Esophagus (tissue), 2 donors: ENCODE results near the gene ROBO3. TPM values are rescaled to one million over a fixed set of nuclear protein-coding genes. Genes with fewer than 3 reads are reported as not detected.

Experiments
- H3K27ac ChIP-seq, 2 donors: one replicate each; pipeline ENCODE4 v1.5.1; 2013; ENCODE audit warnings: low read depth in 2 of 2, mild to moderate bottlenecking in 2 of 2, inconsistent platforms in 1 of 2, low read length in 1 of 2, moderate library complexity in 1 of 2
- H3K27me3 ChIP-seq, 2 donors: one replicate each; pipeline ENCODE4 v1.6.1; 2013; ENCODE audit warnings: low read length in 2 of 2, control low read depth in 1 of 2, mild to moderate bottlenecking in 1 of 2; ENCODE audit not compliant: insufficient read depth in 2 of 2, control insufficient read depth in 1 of 2
- H3K36me3 ChIP-seq, 2 donors: one replicate each; pipeline ENCODE4 v1.6.1; 2013; ENCODE audit warnings: low read length in 1 of 2; ENCODE audit not compliant: control insufficient read depth in 2 of 2, insufficient read depth in 2 of 2
- H3K4me1 ChIP-seq, 2 donors: one replicate each; pipeline ENCODE4 v1.6.1; 2013; ENCODE audit warnings: low read length in 1 of 2; ENCODE audit not compliant: control insufficient read depth in 2 of 2, insufficient read depth in 2 of 2
- H3K4me3 ChIP-seq, 2 donors: one replicate each; pipeline ENCODE4 v1.5.1; 2013; ENCODE audit warnings: low read length in 2 of 2, mild to moderate bottlenecking in 2 of 2, low read depth in 1 of 2, moderate library complexity in 1 of 2
- H3K9me3 ChIP-seq, 2 donors: one replicate each; pipeline ENCODE4 v1.6.1; 2013; ENCODE audit warnings: mild to moderate bottlenecking in 2 of 2, low read depth in 1 of 2, low read length in 1 of 2, moderate library complexity in 1 of 2; ENCODE audit not compliant: control insufficient read depth in 2 of 2, insufficient read depth in 1 of 2
- WGBS, 2 donors: extraction: QIAGEN DNeasy Blood & Tissue Kit; methylation state at CpG; one replicate each; pipeline ENCODE4 v1.1.7; 2013; 5-methylcytosine and 5-hydroxymethylcytosine counted together
- polyA plus RNA-seq, 2 donors: library from polyadenylated mRNA; stranded (reverse); fragments of 200-250 nt; gene quantifications; one replicate each; pipeline ENCODE4 v1.2.3, GENCODE V29; 2013
- donor health status: healthy with polysubstance abuse.
- donor health status: Bipolar disorder and iron deficiency.

Gene ROBO3
- polyA plus RNA-seq, 2 donors, result 8.6 to 20.6 TPM

DNA sequence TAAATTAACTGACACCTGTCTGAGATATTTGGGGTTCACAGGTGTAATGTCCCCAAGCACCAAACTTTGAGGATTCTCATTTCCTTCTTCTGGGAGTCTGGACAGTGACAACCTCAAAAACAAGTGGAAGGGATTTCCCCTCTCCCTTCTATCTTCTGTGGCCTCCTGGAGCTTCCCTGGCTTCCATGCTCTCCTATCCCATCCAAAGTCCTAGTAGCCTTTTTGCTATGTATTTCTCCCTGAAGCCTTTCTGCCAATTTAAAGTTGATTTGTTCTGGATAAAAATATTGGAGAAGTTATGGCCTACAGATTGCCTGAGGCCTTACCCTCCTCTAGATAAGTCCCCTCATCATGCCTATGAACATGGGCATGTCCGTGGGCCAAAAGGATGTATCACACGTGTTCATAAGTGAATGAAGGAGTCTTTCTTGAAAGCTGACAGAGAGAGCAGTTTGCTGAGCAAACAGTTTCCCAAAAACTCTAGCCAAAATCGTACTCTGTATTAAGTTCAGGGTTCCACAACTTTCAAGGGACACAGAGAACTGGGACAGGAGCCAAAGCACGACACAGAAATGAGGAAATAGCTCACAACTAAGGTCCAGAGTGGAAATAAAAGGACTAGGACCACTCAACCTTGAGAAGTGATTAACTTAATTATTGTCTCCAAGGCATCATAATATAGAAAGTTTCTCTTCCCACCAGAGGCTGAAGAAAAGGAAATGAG, 63.9 kb downstream of the ROBO3 start:
- Histone ChIP-seq H3K4me3 (no peak overlapping the region), H3K27ac (no peak overlapping the region), H3K27me3 (no peaks in the 10 kb centered on the region), H3K4me1 (no peaks in the 10 kb centered on the region), H3K36me3 (no peaks in the 10 kb centered on the region), H3K9me3 (no peaks in the 10 kb centered on the region)
- WGBS, 2 donors, result 39 to 48% methylated on average over 4 of the region's 4 CpGs

DNA sequence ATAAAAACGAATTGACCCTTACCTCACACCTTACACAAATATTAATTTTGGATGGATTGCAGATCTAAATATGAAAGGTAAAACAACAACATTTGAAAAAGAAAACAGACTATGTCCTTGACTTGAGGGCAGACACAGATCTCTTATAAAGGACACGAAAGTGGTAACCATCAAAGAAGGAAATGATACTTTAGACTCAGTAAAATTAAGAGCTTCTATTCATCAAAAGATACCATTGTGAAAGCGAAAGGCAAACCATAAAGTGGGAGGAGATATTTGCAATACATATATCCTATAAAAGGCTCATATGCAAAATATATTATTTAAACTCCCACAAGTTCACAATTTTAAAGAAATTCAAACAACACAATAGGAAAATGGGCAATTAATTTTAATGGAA, 65.6 kb downstream of the ROBO3 start:
- Histone ChIP-seq H3K27ac (no peak overlapping the region), H3K4me3 (no peak overlapping the region), H3K36me3 (no peaks in the 10 kb centered on the region), H3K27me3 (no peaks in the 10 kb centered on the region), H3K9me3 (no peaks in the 10 kb centered on the region), H3K4me1 (no peaks in the 10 kb centered on the region)
- WGBS, 2 donors, result 66 to 67% methylated on average over 3 of the region's 3 CpGs

Other genes starting within 250 kb of the ROBO3 start
- gene TBRG1, start 242.6 kb upstream of the ROBO3 start, polyA plus RNA-seq, result 10 to 100 TPM; 16.5 to 16.9 TPM
- 10 to 100 TPM in 1 of 2 donors, 1 to 10 TPM in 1; 9.0 to 11.6 TPM for gene SIAE, start 191.7 kb upstream of the ROBO3 start, polyA plus RNA-seq
- gene SPA17, start 191.5 kb upstream of the ROBO3 start, polyA plus RNA-seq, result 1 to 10 TPM; 7.1 to 7.8 TPM
- gene NRGN, start 125.5 kb upstream of the ROBO3 start, polyA plus RNA-seq, result 1 to 10 TPM; 1.6 to 3.1 TPM
- gene VSIG2, start 113.2 kb upstream of the ROBO3 start, polyA plus RNA-seq, result 10 to 100 TPM in 1 of 2 donors, 1 to 10 TPM in 1; 9.7 to 51.4 TPM
- 10 to 100 TPM; 16.8 to 34.1 TPM for gene ESAM, start 103.1 kb upstream of the ROBO3 start, polyA plus RNA-seq
- gene MSANTD2, start 65.0 kb upstream of the ROBO3 start, polyA plus RNA-seq, result 1 to 10 TPM; 3.8 to 9.3 TPM
- 1 to 10 TPM; 3.2 TPM for gene ROBO4, start 32.4 kb downstream of the ROBO3 start, polyA plus RNA-seq
- not detected for gene HEPN1, start 53.8 kb downstream of the ROBO3 start, polyA plus RNA-seq
- gene HEPACAM, start 70.6 kb downstream of the ROBO3 start, polyA plus RNA-seq, result under 1 TPM; 0.02 TPM
- under 1 TPM; 0.69 to 0.87 TPM for gene CCDC15, start 88.8 kb downstream of the ROBO3 start, polyA plus RNA-seq
- 10 to 100 TPM; 21.7 to 27.0 TPM for gene SLC37A2, start 197.9 kb downstream of the ROBO3 start, polyA plus RNA-seq
- 10 to 100 TPM; 11.5 to 18.8 TPM for gene TMEM218, start 246.2 kb downstream of the ROBO3 start, polyA plus RNA-seq